AG08395 (cell line): Measurements from ENCODE around the gene PTPRCAP.

Source experiments
- DNase-seq: peaks from one replicate; pipeline ENCODE4 v3.0.0; 2012; ENCODE audit warnings: mixed read lengths, low spot score

The PTPRCAP gene

DNA sequence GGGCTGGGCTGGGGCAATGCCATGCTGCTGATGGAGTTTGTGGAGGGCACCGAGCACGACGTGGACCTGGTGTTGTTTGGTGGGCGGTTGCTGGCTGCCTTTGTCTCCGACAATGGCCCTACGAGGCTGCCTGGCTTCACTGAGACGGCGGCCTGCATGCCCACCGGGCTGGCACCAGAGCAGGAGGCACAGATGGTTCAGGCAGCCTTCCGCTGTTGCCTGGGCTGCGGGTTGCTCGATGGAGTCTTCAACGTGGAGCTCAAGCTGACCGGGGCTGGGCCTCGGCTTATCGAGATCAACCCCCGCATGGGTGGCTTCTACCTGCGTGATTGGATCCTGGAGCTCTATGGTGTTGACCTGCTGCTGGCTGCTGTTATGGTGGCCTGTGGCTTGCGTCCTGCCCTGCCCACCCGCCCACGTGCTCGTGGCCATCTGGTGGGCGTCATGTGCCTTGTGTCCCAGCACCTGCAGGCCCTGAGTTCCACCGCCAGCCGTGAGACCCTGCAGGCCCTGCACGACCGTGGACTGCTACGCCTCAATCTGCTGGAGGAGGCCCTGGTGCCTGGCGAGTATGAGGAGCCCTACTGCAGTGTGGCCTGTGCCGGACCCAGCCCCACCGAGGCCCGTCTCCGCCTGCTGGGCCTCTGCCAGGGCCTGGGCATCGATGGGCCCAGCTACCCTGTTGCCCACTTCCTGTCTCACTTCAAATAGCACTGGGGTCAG lies 13.4 kb downstream of the PTPRCAP start:
- no peak for DNase-seq

DNA sequence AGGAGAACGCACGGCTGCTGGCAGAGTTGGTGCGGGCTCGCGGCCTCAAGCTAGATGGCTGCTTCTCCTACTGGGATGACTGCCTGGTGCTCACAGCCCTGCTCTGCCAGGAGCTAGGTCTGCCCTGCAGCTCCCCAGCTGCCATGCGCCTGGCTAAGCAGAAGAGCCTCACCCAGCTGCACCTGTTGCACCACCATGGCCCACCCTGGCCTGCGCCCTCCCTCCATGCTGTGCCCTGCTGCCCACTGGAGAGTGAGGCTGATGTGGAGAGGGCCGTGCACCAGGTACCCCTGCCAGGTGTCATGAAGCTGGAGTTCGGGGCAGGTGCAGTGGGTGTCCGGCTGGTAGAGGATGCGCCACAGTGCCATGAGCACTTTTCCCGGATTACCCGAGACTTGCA lies 14.0 kb downstream of the PTPRCAP start:
- DNase-seq = no peak

DNA sequence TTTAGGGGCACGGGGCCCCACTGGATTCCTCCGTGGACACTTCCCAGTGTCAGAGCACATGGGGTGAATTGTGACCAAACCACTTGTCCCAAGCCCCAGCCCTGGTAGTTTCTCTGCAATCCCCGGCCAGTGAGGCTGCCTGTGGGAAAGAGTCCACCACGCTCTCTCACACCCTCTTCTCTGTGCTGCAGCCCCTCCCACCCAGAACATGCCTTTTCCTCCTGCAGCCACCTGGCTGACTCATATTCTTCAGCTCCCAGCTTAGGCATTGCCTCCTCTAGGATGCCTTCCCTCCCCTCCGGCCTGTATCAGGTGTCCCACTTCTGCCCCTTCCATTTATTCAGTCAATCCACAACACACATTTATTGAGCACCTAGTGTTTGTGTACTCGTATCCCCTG lies 14.6 kb downstream of the PTPRCAP start:
- DNase-seq = no peak

DNA sequence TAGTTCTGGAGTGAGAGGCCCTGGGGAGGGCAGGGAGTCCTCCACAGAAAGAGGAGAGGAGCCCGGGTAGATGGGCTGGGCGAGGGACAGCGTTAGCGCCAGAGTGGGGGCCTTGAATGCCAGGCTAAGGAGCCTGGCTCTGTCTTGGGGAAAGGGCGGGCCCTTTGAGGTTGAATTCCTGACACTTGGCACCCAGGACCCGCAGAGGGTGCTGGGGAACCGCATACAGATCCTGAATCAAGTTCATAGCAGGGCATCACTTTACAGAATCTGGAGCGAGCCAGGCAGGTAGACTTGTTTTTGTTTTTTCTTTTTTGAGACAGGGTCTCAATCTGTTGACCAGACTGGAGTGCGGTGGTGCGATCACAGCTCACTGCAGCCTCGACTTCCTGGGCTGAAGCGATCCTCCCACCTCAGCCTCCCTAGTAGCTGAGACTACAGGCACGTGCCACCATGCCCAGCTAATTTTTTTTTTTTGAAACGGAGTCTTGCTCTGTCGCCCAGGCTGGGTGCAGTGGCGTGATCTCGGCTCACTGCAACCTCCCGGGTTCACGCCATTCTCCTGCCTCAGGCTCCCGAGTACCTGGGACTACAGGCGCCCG lies 16.0 kb downstream of the PTPRCAP start:
- DNase-seq = no peak

DNA sequence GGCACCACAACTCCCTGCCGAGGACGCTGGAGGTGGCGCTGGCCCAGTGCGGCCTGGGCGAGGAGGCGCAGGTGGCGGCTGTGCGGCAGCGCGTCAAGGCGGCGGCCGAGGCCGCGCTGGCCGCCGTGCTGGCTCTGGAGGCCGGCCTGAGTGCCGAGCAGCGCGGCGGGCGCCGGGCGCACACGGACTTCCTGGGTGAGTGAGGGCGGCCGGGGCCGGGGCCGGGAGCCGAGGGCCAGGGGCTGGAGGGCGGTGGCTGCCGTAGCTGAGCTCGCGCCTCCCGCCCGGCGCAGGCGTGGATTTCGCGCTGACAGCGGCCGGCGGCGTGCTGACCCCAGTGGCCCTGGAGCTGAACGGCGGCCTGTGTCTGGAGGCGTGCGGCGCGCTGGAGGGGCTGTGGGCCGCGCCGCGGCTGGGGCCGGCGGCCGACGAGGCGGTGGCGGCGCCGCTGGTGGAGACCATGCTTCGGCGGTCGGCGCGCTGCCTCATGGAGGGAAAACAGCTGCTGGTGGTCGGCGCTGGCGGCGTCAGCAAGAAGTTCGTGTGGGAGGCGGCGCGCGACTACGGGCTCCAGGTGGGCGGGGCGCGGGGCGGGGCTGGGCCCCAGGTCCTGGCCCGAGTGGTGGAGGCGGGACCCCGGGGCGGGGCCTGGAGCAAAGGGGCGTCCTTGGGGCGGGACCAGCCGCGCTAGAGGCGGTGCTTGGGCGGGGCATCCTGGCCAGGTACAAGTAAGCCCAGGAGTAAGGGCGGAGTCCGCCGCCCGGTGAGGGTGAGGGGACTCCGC lies 16.6 kb downstream of the PTPRCAP start:
- peak; percentile 98 for DNase-seq

DNA sequence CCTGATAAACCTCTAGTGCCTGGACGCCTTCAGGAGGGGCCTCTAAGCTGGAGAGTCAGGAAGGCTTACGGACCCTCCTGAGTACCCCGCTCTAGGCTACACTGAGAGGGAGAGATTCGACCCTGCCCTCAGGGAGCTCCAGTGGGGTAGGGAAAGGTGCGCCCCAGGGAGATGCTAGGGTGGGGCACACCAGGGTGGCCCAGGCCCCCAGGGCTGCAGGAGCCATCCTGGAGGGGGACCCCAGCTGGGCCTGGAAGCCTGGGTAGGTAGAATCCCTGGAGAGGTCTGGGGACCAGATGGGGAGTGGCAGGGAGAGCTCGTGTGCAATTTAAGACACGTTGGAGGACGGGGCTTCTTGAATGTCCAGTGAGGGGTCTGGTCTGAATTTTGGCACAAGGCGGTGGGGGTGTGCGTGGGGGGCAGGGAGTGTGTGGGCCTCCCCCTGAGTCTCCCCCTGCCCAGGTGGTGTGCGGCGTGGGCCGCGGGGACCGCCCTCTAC lies 17.3 kb downstream of the PTPRCAP start:
- no peak for DNase-seq

DNA sequence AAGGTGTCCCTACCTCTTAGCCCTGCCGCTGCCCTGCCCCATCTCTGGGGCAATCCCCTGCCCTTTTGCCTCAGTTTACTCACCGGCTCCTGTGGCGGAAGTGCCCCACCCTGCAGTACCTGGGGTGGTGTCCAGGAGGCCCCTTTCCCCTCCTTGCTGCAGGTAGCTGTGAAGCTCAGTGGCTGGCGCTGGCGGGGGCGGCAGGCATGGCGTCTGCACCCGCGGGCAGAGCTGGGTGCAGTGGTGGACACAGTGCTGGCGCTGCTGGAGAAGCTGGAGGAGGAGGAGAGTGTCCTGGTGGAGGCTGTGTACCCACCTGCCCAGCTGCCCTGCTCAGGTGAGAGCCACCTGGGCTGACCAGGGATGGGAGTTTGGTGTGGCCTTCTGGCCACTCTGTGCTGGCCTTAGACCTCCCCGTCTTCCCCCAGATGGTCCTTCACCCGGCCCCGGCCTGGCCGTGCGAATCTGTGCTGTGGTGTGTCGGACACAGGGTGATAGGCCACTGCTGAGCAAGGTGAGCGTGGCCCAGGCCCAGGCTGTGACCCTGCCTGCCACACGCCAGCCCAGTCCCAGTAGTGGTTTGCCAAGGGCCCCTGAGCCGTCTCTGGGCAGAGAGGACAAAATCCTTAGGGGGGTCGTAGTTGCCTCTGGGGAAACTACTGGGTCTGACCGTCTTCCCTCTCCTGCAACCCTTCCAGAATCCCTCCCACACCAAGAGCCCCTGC lies 18.0 kb downstream of the PTPRCAP start:
- DNase-seq = no peak

DNA sequence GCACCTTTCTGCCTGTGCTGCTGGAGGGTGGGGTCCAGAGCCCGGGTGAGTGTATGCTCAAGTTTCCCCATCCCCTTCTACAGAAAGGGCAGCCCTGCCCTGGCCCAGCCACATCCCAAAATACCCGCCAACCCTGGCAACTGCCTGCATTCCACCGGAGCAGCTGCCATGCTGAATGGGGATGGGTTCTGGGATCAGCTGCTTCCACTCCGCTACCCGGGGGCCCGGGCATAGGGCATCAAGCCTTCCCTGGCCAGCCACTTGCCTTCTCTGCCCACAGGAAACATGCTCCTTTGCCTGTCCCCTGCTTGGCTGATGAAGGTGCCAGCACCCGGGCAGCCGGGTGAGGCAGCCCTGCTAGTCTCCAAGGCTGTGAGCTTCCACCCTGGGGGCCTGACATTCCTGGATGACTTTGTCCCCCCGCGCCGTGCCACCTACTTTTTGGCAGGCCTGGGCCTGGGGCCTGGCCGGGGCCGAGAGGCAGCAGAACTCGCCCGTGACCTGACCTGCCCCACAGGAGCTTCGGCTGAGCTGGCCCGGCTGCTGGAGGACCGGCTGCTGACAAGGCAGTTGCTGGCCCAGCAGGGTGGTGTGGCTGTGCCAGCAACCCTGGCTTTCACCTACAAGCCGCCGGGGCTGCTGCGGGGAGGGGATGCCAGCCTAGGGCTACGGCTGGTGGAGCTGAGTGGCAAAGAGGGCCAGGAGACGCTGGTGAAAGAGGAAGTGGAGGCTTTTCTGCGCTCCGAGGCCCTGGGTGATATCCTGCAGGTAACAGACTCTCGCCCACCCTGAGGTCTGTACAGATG lies 18.8 kb downstream of the PTPRCAP start:
- no peak for DNase-seq

DNA sequence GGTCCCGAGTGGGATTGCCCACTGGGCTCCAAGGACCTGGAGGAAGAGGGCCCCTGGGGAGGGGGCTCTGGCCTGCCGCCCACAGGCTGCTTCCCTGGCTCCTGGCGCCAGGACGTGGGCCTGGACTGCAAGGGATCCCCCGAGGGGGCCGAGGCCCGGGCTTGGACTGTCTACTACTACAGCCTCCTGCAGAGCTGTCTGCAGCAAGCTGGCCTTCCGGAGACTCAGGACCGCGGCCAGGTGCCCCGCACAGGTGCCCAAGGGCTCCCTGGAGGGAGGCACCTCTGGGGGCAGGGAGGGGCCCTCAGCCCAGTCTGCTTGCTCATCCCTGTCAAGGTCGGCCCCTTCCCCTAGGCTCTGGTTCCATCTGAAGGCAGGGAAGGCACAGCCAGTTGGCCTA lies 20.1 kb downstream of the PTPRCAP start:
- no peak for DNase-seq

DNA sequence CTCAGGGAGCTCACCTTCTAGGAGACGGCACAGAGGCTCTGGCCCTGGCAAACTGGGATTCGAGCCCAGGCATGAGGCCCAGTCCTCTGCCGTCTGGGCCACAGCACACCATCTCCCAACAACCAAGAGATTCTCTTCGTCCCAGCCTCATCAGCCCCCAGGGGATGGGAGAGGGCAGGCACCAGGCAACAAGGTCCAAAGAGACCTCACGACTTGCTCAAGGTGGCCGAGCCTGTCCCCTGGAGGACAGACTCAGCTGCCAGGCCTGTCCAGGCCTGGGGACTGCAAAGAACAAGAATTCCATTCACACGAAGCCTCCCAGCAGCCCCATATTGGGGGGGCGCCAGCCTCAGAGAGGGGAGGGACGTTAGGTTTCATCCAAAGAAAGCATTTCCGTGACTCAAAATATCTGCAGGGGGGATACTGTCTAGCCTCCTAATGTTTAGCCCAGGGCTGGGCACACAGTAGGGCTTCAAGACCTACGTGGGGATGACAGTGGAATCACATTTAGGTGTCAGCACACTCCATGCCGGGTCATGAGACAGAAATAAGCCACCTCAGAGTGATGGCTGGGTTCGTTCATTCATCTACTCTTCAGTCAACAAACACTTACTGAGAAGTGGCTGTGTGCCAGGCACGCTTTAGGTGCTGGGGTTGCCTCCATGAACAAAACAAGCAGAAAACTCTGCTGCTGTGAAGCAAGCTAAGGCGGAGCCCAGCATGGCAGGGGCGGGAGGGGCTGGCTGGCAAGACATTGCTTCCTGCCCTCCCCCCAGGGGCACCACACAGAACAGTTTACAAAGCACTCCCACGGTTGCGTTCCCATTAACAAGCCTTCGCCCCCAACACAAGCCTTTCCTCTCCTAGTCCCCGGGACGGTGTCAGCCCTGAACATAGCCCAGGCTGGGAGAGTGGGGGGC lies 20.8 kb downstream of the PTPRCAP start:
- DNase-seq = no peak

DNA sequence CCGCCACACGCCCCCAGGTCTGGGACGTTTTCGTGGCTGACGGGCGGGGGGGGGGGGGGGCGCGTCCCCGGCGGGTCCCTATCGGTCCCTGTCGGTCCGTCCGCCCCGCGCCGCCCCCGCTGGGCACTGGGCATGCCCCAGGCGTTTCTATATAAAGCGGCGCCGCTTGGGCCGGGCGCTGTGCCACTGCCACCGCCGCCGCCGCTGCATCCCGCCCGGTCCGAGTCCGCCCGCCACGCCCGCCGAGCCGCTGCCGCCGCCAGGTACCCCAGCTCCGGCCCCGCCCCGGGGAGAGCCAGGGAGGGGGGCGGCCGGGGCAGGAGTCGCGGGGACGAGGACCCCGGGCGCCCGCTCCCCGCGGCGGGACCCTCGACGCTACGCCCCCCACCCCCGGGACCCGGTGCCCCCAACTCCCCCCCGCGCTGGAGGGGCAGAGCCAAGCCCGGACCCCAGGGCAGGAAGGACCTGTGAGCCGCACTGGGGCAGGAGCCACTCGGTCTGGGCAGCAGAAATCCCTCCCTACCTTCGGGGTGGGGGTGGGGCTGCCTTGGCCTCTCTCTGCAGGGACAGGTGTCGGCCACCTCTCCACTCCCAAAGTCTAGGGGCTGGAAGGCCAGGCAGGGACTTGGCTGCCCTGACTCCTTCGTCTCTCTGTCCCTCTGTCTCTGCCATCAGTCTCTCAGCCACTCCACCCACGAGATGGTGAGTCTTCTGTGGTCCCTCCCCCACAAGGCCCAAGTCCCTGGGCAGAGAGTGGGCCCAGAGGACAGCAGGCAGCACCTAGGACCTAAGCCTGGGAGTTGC lies 21.8 kb downstream of the PTPRCAP start, which contains the start of gene CARNS1:
Gene CARNS1, plus strand, starts transcription at position 178 of the 804 bp plus-strand sequence. Its CDS starts 522 bp downstream, at position 700.
- DNase-seq = no peak

DNA sequence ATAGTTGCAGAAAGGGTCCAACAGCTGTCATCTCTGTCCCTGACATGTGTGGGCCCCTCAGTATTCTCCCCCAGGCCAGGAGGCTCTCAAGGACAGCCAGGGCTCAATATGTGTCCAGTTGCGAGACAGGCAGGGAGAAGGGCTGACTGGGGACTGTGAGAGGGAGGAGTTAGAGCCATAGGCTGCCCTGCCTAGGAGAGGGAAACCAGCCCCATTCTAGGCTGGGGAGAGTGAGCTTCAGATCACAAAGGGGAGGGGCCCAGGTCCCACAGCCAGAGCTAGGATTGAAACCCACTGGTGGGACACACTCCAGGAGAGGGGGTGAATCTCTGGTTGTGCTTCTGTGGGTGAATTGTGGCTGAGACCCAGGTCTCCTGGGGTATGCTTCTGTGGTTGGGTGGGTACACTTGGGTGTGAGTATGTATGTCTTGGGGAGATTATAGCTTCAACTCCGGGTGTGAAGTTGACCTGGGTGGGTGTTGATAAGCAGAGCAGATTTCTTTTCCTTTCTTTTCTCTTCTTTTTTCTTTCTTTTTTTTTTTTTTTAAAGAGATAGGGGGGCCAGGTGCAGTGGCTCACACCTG lies 24.1 kb downstream of the PTPRCAP start:
- DNase-seq = no peak

DNA sequence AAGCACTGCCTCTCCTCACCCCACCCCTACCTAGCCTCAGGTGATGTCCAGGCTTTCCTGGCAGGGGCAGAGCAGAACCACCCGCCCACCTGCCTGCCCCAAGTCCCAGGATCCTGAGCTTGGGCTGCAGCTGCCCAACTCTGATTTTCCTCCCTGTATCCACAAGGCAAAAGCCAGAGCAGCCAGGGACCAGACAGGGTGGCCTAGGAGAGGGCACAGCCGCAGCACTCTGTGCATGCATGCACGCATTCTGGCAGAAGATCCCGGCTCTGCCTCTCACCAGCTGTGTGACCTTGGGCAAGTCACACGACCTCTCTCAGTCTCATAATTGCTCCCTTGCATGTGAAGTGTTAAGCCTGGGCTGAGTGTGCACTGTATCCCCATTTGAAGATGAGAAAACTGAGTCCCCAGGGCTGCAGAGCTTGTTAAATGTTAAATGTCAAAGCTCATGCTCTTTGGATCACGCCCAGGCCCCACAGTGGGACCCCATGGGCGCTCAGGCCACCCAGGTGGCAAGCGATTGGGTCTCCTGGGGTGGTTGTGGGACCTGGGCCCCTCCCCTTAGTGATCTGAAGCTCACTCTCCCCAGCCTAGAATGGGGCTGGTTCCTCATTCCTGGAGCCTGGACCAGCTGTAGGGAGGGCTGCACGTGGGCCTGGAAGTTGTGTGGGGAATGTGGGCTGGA lies 24.8 kb downstream of the PTPRCAP start:
- DNase-seq = no peak

DNA sequence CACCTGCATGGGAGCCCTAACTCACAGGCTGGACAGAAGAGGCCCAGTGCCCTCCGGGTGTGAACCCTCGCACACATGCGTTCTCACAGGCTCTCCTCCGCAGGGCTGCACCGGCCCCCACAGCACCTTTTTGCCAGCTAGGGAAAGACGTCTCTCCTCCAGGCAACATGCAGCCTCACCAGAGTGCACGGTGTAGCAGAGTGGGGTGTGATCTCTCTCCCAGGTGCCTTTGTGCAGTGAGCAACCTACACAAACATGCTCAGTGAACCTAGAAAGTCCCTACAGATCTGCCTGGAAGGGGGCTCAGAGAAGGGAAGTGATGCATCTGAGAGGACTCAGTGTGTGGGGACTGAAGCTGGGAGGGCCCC lies 25.7 kb downstream of the PTPRCAP start:
- DNase-seq = no peak

DNA sequence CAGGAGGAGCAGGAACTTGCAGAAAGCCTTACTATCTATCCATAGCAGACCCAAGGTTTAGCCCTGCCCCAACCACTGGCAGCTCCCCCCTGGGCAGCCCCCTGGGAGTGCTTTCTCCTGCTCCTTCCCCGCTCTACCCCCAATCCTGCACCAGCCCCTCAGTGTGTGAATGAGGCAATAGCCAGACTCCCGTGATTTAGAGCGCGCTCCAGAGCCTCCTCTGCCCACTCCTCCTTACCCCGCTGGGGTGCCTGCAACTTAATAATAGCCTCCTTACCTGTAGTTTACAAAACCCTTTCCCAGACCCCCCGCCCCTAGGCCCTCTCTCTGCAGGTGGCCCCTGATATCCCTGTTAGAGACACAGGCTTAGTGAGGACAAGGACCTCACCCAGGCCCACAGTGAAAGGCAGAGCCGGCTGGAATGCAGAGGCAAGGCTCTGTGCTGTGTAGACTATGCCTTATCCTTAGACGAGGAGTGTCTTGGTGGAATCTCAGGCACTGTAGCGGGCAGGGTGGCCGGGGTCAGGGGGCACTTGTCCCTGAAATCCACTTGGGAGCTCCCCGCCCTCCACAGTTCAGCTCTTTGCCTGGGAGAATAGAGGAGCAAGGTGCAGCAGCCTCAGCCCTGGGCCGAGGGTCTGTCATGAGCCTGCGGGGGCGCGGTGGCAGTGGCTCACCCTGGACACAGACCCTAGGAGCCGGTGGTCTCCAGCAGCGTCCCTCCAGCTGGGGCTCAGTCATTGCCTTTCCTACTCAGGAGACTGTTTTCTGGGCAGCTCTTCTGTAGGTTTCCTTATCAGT lies 26.3 kb downstream of the PTPRCAP start:
- no peak for DNase-seq

DNA sequence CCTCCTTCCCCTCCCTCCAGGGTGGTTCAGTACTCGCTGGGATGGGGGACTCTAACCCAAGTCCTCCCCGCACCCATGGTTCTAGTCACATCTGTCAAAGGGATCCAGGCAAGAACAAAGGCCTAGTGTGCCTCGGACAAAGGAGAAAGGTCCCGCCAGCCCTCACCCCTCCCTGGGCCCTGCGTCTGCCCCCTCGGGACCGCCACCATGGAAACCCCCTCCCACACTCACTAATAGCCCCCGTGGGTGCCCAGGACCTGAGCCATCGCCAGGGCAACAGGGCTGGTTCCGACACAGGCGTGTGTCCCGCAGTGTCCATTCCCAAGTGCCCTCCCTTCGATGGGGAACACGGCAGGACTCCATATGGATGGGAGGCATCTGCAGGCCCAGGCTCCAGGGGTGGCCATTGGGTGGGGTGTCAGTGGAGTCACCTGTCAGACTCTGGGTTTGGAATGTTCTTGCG lies 27.1 kb downstream of the PTPRCAP start:
- DNase-seq = no peak

DNA sequence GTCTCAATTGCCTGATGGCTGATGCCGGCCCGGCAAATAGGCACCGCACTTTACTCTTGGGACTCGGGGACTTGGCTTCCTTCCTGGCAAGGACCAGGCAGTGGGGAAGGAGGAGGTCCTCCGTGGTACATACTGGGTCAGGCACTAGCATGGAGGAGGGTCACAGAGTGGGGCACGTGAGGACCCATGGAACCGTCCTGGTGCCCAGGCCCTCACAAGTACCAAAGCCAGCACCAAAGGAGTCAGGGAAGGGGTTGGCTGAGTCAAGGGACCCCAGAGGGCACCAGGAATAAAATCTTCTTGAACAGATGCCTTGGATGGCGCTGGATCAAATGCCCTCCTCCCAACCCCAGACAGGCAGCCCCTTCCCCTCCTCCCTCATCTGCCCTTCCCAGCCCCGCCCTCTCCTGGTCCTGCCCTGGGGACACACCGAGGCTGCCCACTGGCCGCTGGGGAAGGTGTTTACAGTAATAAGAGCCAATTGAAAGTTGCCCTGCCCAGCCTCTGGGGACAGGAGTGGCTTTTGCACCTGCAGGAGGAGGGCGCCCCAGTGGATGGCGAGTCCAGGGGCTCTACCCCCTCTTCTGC lies 27.6 kb downstream of the PTPRCAP start:
- DNase-seq = no peak
